Neural cell (in vitro differentiated cells): ENCODE results near the gene RALGPS1. TPM values are rescaled to one million over a fixed set of nuclear protein-coding genes. Genes with fewer than 3 reads are reported as not detected.

ENCODE experiments used
- H2AFZ ChIP-seq: fragments of 200-600, 300-800 bp; sonication (generic), shearing (Covaris generic); 2 replicates; pipeline ENCODE4 v1.6.0; 2014; ENCODE audit warnings: low read depth, mild to moderate bottlenecking, antibody characterized with exemption, low read length, moderate library complexity
- H3F3A ChIP-seq: fragments of 200-600 bp; shearing (Covaris generic); 2 replicates; pipeline ENCODE4 v1.6.1; 2016; ENCODE audit warnings: mild to moderate bottlenecking, moderate library complexity, mixed read lengths, antibody characterized with exemption, low read length; ENCODE audit not compliant: insufficient read depth, poor library complexity, severe bottlenecking
- H3K27ac ChIP-seq: fragments of 200-600, 300-800 bp; sonication (generic), shearing (Covaris generic); 2 replicates; pipeline ENCODE4 v1.5.1; 2014; ENCODE audit warnings: mild to moderate bottlenecking, low read length, moderate library complexity
- H3K27me3 ChIP-seq: fragments of 300-800, 200-600 bp; sonication (generic), shearing (Covaris generic); 2 replicates; pipeline ENCODE4 v1.6.0; 2014; ENCODE audit warnings: mild to moderate bottlenecking, low read depth, low read length, moderate library complexity; ENCODE audit not compliant: insufficient read depth
- H3K36me3 ChIP-seq: fragments of 300-800, 200-600 bp; sonication (generic), shearing (Covaris generic); 2 replicates; pipeline ENCODE4 v1.5.1; 2014; ENCODE audit warnings: mild to moderate bottlenecking, antibody characterized with exemption, low read length, moderate library complexity; ENCODE audit not compliant: insufficient read depth
- H3K4me2 ChIP-seq: fragments of 300-800, 200-600 bp; sonication (generic), shearing (Covaris generic); 2 replicates; pipeline ENCODE4 v1.6.0; 2014; ENCODE audit warnings: mild to moderate bottlenecking, low read length
- H3K4me3 ChIP-seq: fragments of 300-800, 200-600 bp; sonication (generic), shearing (Covaris generic); 2 replicates; pipeline ENCODE4 v1.5.1; 2014; ENCODE audit warnings: mild to moderate bottlenecking, low read length, moderate library complexity
- H3K79me2 ChIP-seq: fragments of 200-600 bp; shearing (Covaris generic); replicated peaks from 2 replicates; pipeline ENCODE4 v1.6.0; 2014; ENCODE audit warnings: mild to moderate bottlenecking, low read length, moderate library complexity; ENCODE audit not compliant: insufficient read depth
- H3K9ac ChIP-seq: fragments of 300-800, 200-600 bp; sonication (generic), shearing (Covaris generic); 2 replicates; pipeline ENCODE4 v1.6.1; 2016; ENCODE audit warnings: mild to moderate bottlenecking, low read length, mixed read lengths
- H3K9me2 ChIP-seq: fragments of 200-600 bp; shearing (Covaris generic); 2 replicates; pipeline ENCODE4 v1.6.1; 2016; ENCODE audit warnings: mild to moderate bottlenecking, low read length, mixed read lengths; ENCODE audit not compliant: insufficient read depth
- H3K9me3 ChIP-seq: fragments of 200-600, 300-800 bp; sonication (generic), shearing (Covaris generic); 2 replicates; pipeline ENCODE4 v1.6.1; 2016; ENCODE audit warnings: mild to moderate bottlenecking, mixed run types, low read length, moderate library complexity, mixed read lengths
- H4K20me1 ChIP-seq: fragments of 200-600 bp; shearing (Covaris generic); 2 replicates; pipeline ENCODE4 v1.6.1; 2016; ENCODE audit warnings: mild to moderate bottlenecking, mixed run types; ENCODE audit not compliant: insufficient read depth
- CTCF ChIP-seq: fragments of 450-650 bp; IDR thresholded peaks from 2 replicates; pipeline ENCODE4 v1.5.1; 2014; ENCODE audit warnings: antibody characterized with exemption, mild to moderate bottlenecking, moderate library complexity; ENCODE audit not compliant: poor library complexity, severe bottlenecking
- EP300 ChIP-seq: fragments of 450-650 bp; conservative IDR thresholded peaks from 2 replicates; pipeline ENCODE4 v1.6.1; 2014; ENCODE audit warnings: antibody characterized with exemption, mild to moderate bottlenecking, moderate library complexity; ENCODE audit not compliant: poor library complexity, severe bottlenecking
- EZH2 ChIP-seq: fragments of 200-600, 300-800 bp; shearing (Covaris generic), sonication (generic); IDR thresholded peaks from 2 replicates; pipeline ENCODE4 v1.6.1; 2014; ENCODE audit warnings: antibody characterized with exemption, low read length, borderline replicate concordance, mild to moderate bottlenecking; ENCODE audit not compliant: insufficient read depth, poor library complexity, severe bottlenecking
- MXI1 ChIP-seq: fragments of 450-650 bp; conservative IDR thresholded peaks from 2 replicates; pipeline ENCODE4 v1.6.1; 2014; ENCODE audit warnings: antibody characterized with exemption, mild to moderate bottlenecking; ENCODE audit not compliant: poor library complexity, severe bottlenecking
- POLR2AphosphoS5 ChIP-seq: IDR thresholded peaks from 2 replicates; pipeline ENCODE4 v1.6.1; 2012
- RAD21 ChIP-seq: fragments of 450-650 bp; conservative IDR thresholded peaks from 2 replicates; pipeline ENCODE4 v1.6.1; 2014; ENCODE audit warnings: antibody characterized with exemption, mild to moderate bottlenecking, moderate library complexity
- REST ChIP-seq: IDR thresholded peaks from 2 replicates; pipeline ENCODE4 v1.6.1; 2012; ENCODE audit warnings: borderline replicate concordance
- SMC3 ChIP-seq: fragments of 450-650 bp; conservative IDR thresholded peaks from 2 replicates; pipeline ENCODE4 v1.6.1; 2014; ENCODE audit warnings: antibody characterized with exemption, mild to moderate bottlenecking, moderate library complexity; ENCODE audit not compliant: poor library complexity
- TAF1 ChIP-seq: IDR thresholded peaks from 2 replicates; pipeline ENCODE4 v1.6.1; 2012; ENCODE audit warnings: low read depth
- polyA plus RNA-seq: library from polyadenylated mRNA; depleted of rRNA; stranded (reverse); fragments of >200 nt; gene quantifications from 2 replicates; pipeline ENCODE4 v1.2.3, GENCODE V29; 2014

The RALGPS1 gene
- polyA plus RNA-seq, 1 donor from 2014 or later, result 37.1 TPM

GRCh38 chr9:126952205-126952977 lies 37.8 kb downstream of the RALGPS1 start:
- Histone ChIP-seq H3K27me3 (no peaks in the 10 kb centered on the region), H3K27ac (no peak overlapping the region), H3K9me3 (no peaks in the 10 kb centered on the region), H3K36me3 (no peaks in the 10 kb centered on the region), H3K79me2 (no peaks in the 10 kb centered on the region), H3K4me3 (no peak overlapping the region), H3F3A (no peaks in the 10 kb centered on the region), H3K9ac (no peak overlapping the region), H4K20me1 (no peaks in the 10 kb centered on the region), H3K9me2 (no peaks in the 10 kb centered on the region), H2AFZ (no peak overlapping the region), H3K4me2 (no peak overlapping the region)
- TF ChIP-seq REST (no peak), MXI1 (no peak), EP300 (no peak)

GRCh38 chr9:126953041-126953809 lies 38.6 kb downstream of the RALGPS1 start:
- H3K36me3 ChIP-seq, result no peaks in the 10 kb centered on the region
- TF ChIP-seq SMC3 (no peak), EZH2 (no peak), POLR2AphosphoS5 (no peak), CTCF (no peak), EP300 (no peak), REST (no peak), MXI1 (no peak), RAD21 (no peak), TAF1 (no peak)
- no peaks in the 10 kb centered on the region for H4K20me1 ChIP-seq
- no peaks in the 10 kb centered on the region for H3F3A ChIP-seq
- no peak overlapping the region for H3K9ac ChIP-seq
- no peaks in the 10 kb centered on the region for H3K27me3 ChIP-seq
- H3K9me3 ChIP-seq, result no peaks in the 10 kb centered on the region
- no peaks in the 10 kb centered on the region for H3K79me2 ChIP-seq
- no peak overlapping the region for H3K4me2 ChIP-seq
- H3K27ac ChIP-seq, result no peak overlapping the region
- no peaks in the 10 kb centered on the region for H3K9me2 ChIP-seq
- H2AFZ ChIP-seq, result no peak overlapping the region
- no peak overlapping the region for H3K4me3 ChIP-seq
